Esophagus squamous epithelium (tissue), 5 donors: ENCODE data around the gene PAPLN. TPM values are rescaled to one million over a fixed set of nuclear protein-coding genes. Genes with fewer than 3 reads are reported as not detected.

Source experiments
- DNase-seq: peaks from one replicate; lab custom pipeline; 2025; lab: John Stamatoyannopoulos, UW
- H3K27ac ChIP-seq, 4 donors: fragments of 200-600 bp; sonication (generic); one replicate each; pipeline ENCODE4 v1.5.1; 2016 to 2019; ENCODE audit warnings: mild to moderate bottlenecking in 1 of 4
- H3K27me3 ChIP-seq, 4 donors: fragments of 200-600 bp; sonication (generic); 1 replicate in 3 of 4; 2 replicates in 1 of 4; pipeline versions ENCODE4 v1.5.1 to v1.6.0; 2017 to 2021; ENCODE audit warnings: antibody characterized with exemption in 1 of 4
- H3K36me3 ChIP-seq, 3 donors: fragments of 200-600 bp; sonication (generic); one replicate each; pipeline ENCODE4 v1.5.1; 2016 to 2019
- H3K4me1 ChIP-seq, 3 donors: fragments of 200-600 bp; sonication (generic); one replicate each; pipeline ENCODE4 v1.5.1; 2017 to 2019
- H3K4me3 ChIP-seq, 4 donors: fragments of 200-600 bp; sonication (generic); 1 replicate in 3 of 4; 2 replicates in 1 of 4; pipeline ENCODE4 v1.5.1; 2016 to 2019; ENCODE audit warnings: mild to moderate bottlenecking in 2 of 4, moderate library complexity in 1 of 4
- H3K9me3 ChIP-seq, 3 donors: fragments of 200-600 bp; sonication (generic); one replicate each; pipeline ENCODE4 v1.5.1; 2016 to 2019
- POLR2A ChIP-seq, 4 donors: fragments of 450-650 bp; IDR thresholded peaks; one replicate each; pipeline ENCODE4 v1.6.1; 2017; ENCODE audit warnings: antibody characterized with exemption in 4 of 4, mild to moderate bottlenecking in 4 of 4, moderate library complexity in 3 of 4
- WGBS, 2 donors: methylation state at CpG; one replicate each; pipeline ENCODE4 v1.1.5; 2018; 5-methylcytosine and 5-hydroxymethylcytosine counted together
- intact Hi-C: fragments of 100-400 bp; cut with DNase I; formaldehyde crosslinking; loops from one replicate; pipeline ENCODE4 v1.15.0; 2022
- total RNA-seq, 4 donors: library from RNA; depleted of rRNA; stranded (reverse); fragments of >200 nt; gene quantifications; one replicate each; pipeline ENCODE4 v1.1.0, GENCODE V29; 2016
- TF ChIP-seq, protein P1 (sequence below), 6 experiments: fragments of 450-650 bp in 4 of 6; fragments of 200-600 bp in 2 of 6; sonication (generic) in 2 of 6; IDR thresholded peaks; one replicate each; pipeline ENCODE4 v1.5.1; 2016 to 2019; ENCODE audit warnings: antibody characterized with exemption in 6 of 6, mild to moderate bottlenecking in 4 of 6, moderate library complexity in 4 of 6
- donor health status: DM: yes; HTN: yes; CAD: no.

The PAPLN gene
- total RNA-seq, 4 donors from 2014 or later = 2.2 to 12.6 (median 5.4) TPM

DNA sequence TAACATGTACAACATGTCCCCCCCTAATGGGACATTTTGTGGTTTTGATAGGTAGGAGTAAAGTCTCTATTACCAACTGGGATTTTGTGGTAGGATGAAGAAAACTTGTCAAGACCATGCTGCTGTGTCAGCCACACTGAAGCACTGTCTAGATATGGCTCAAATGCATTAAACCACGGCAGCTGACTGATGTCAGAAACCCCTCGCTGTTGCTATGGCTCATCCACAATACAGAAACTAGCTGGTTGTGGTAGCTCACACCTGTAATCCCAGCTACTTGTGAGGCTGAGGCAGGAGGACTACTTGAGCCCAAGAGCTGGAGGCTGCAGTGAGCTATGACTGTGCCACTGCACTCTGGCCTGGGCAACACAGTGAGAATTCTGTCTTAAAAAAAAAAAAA, 40.1 kb downstream of the PAPLN start:
- Histone ChIP-seq H3K27ac (no peak overlapping the region), H3K36me3 (peaks cover 10 to 96% (median 32%) of the 10 kb centered on the region in 3 donors), H3K4me3 (no peak overlapping the region), H3K4me1 (peaks cover 0 to 2% (median 0%) of the 10 kb centered on the region in 3 donors), H3K27me3 (no peaks in the 10 kb centered on the region), H3K9me3 (no peaks in the 10 kb centered on the region)
- TF ChIP-seq POLR2A (IDR thresholded peaks at IDR 0.05) = no peak
- TF ChIP-seq, protein P1, sequence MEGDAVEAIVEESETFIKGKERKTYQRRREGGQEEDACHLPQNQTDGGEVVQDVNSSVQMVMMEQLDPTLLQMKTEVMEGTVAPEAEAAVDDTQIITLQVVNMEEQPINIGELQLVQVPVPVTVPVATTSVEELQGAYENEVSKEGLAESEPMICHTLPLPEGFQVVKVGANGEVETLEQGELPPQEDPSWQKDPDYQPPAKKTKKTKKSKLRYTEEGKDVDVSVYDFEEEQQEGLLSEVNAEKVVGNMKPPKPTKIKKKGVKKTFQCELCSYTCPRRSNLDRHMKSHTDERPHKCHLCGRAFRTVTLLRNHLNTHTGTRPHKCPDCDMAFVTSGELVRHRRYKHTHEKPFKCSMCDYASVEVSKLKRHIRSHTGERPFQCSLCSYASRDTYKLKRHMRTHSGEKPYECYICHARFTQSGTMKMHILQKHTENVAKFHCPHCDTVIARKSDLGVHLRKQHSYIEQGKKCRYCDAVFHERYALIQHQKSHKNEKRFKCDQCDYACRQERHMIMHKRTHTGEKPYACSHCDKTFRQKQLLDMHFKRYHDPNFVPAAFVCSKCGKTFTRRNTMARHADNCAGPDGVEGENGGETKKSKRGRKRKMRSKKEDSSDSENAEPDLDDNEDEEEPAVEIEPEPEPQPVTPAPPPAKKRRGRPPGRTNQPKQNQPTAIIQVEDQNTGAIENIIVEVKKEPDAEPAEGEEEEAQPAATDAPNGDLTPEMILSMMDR (IDR thresholded peaks at IDR 0.05) = no peak
- intact Hi-C loops = no loop called here
- DNase-seq = no peak
- 100% methylated on average over 2 of the region's 2 CpGs for WGBS, 2 donors

GRCh38 chr14:73280903-73281302, 43.6 kb downstream of the PAPLN start:
- 90 to 96% methylated on average over 3 to 5 of the region's 5 CpGs for WGBS, 2 donors

DNA sequence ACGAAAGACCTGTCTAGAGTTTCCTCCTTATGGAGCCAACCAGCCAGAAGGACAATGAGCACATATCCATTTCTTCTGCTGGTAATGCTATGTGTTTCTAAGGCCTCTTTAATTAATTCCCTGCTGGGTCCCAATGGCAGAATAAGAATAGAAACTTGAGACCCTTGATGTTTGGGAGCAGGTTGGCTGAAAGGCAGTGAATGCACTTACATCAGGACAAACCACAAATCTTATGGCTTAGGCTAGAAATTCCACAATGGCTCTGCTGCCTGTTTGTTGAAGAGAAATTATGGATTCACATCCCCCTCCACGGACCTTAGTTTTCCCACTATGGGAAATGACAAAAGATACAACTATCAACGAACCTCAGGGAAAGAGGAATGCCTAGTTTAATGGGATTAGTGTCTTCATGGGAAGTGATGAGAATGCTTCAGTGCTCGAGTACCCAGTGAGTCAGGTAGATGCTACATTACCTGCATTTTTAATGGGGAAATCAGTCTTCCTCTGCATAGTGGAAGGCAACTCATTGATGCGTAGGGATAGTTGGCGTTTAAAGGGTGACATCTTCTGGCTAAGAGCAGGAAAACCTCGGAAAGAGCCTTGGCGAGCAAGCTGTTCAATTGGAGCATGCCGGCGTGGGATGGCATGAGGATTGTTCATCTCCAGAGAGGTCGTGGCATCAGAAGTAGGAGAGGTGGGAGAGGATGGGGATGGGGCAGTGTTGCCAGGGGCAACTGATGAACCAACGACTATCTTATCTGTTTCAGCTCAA, 46.5 kb downstream of the PAPLN start:
- Histone ChIP-seq H3K4me1 (peaks cover 0 to 5% (median 0%) of the 10 kb centered on the region in 3 donors), H3K9me3 (no peaks in the 10 kb centered on the region), H3K4me3 (no peak overlapping the region), H3K27ac (no peak overlapping the region), H3K36me3 (peaks cover 6 to 94% (median 27%) of the 10 kb centered on the region in 3 donors), H3K27me3 (no peaks in the 10 kb centered on the region)
- no peak for DNase-seq
- intact Hi-C loops = no loop called here
- WGBS, 2 donors = 56 to 59% methylated on average over 12 of the region's 12 CpGs
- TF ChIP-seq, protein P1 (IDR thresholded peaks at IDR 0.05) = peak in 1 of 6 experiments; percentile 11
- TF ChIP-seq POLR2A (IDR thresholded peaks at IDR 0.05) = no peak

More at GRCh38 chr14:73280903-73281302, 43.6 kb downstream of the PAPLN start:
- no peak for TF ChIP-seq POLR2A (IDR thresholded peaks at IDR 0.05)
- TF ChIP-seq, protein P1 (IDR thresholded peaks at IDR 0.05) = no peak
- no peak overlapping the region for H3K4me3 ChIP-seq
- DNase-seq = no peak
- H3K36me3 ChIP-seq = peaks cover 16 to 96% (median 43%) of the 10 kb centered on the region in 3 donors
- H3K27ac ChIP-seq = no peak overlapping the region
- H3K4me1 ChIP-seq = no peaks in the 10 kb centered on the region
- no peaks in the 10 kb centered on the region for H3K27me3 ChIP-seq
- no peaks in the 10 kb centered on the region for H3K9me3 ChIP-seq
- intact Hi-C loops = no loop called here

DNA sequence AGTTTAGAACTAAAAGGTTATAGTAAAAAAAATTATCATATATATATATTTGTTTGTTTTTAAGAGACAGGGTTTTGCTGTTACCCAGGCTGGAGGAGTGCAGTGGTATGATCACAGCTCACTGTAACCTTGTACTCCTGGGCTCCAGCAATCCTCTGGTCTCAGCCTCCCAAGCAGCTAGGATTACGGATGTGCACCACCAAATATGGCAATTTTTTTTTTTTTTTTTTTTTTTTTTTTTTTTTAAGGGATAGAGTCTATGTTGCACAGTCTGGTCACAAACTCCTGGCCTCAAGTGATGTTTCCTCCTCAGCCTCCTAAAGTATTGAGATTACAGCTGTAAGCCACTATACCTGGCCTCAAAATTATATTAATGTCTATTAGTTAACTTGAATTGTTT, 48.7 kb downstream of the PAPLN start:
- no peak for DNase-seq
- H3K9me3 ChIP-seq = no peaks in the 10 kb centered on the region
- no peak overlapping the region for H3K27ac ChIP-seq
- TF ChIP-seq, protein P1 (IDR thresholded peaks at IDR 0.05) = no peak
- no peak for TF ChIP-seq POLR2A (IDR thresholded peaks at IDR 0.05)
- intact Hi-C loops = no loop called here
- H3K4me1 ChIP-seq = peaks cover 0 to 20% (median 0%) of the 10 kb centered on the region in 3 donors
- no peaks in the 10 kb centered on the region for H3K27me3 ChIP-seq
- no peak overlapping the region for H3K4me3 ChIP-seq
- WGBS, 2 donors = 86 to 92% methylated on average over 1 of the region's 1 CpG
- H3K36me3 ChIP-seq = peaks cover 6 to 87% (median 27%) of the 10 kb centered on the region in 3 donors

DNA sequence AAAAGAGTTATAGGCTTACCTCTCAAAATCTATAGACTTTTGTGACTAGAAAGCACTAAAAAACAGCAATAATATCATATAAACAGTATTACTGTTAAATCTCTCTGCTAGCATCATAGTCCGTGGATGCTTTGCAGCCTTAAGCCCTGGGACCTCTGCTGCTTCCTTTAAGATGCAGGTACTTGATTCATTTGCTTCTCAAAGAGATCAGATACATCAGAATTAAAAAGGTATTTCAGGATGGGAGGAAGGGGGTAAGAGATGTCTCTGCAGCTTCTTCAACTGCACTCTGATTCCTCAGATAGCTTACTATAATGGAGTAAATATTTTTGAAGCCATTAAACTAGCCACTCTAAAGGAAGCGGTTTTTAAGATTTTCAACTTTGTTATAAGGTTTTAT, 49.3 kb downstream of the PAPLN start:
- TF ChIP-seq POLR2A (IDR thresholded peaks at IDR 0.05) = no peak
- TF ChIP-seq, protein P1 (IDR thresholded peaks at IDR 0.05) = no peak
- H3K27me3 ChIP-seq = no peaks in the 10 kb centered on the region
- peaks cover 6 to 87% (median 26%) of the 10 kb centered on the region in 3 donors for H3K36me3 ChIP-seq
- no peaks in the 10 kb centered on the region for H3K9me3 ChIP-seq
- intact Hi-C loops = no loop called here
- peaks cover 0 to 20% (median 0%) of the 10 kb centered on the region in 3 donors for H3K4me1 ChIP-seq
- DNase-seq = no peak
- WGBS, 2 donors = 95 to 96% methylated on average over 2 of the region's 2 CpGs
- H3K4me3 ChIP-seq = no peak overlapping the region
- no peak overlapping the region for H3K27ac ChIP-seq
